ENCODE measurements around the gene KAT14.
"Not testable (repeated sequence)": the region's sequence is repeated elsewhere in the genome, so short reads cannot be mapped to it uniquely, and the experiment has no call there.

The KAT14 gene

GRCh38 chr20:18137412-18138265 lies at the start of gene KAT14, which contains the start of gene PET117:
Gene KAT14, plus strand, starts transcription at chr20:18137863. Its CDS starts 4,798 bp downstream, at chr20:18142661.
Gene PET117, plus strand, starts transcription at chr20:18137863. Its CDS starts 93 bp downstream, at chr20:18137956.
- Mint-ChIP-seq H3K27ac (peak within 1 kb of the TSS; percentile 85), H3K36me3 (ENCODE audit: low read depth) (peaks cover 7% of the 10 kb centered on the region), H3K27me3 (ENCODE audit: low read depth) (peaks cover 4% of the 10 kb centered on the region), H3K4me1 (ENCODE audit: low read depth) (peaks cover 19% of the 10 kb centered on the region), H3K4me3 (peak within 1 kb of the TSS; percentile 85), H3K9me3 (no peaks in the 10 kb centered on the region)

GRCh38 chr20:18088298-18088697 lies 49.4 kb upstream of the KAT14 start:
- H3K4me3 Mint-ChIP-seq; H3K9me3 Mint-ChIP-seq; H3K27ac Mint-ChIP-seq; H3K4me1 Mint-ChIP-seq (ENCODE audit: low read depth); H3K36me3 Mint-ChIP-seq (ENCODE audit: low read depth); H3K27me3 Mint-ChIP-seq (ENCODE audit: low read depth): not testable (repeated sequence)

GRCh38 chr20:18088841-18089240 lies 48.8 kb upstream of the KAT14 start:
- not testable (repeated sequence) for H3K36me3 Mint-ChIP-seq (ENCODE audit: low read depth); H3K4me3 Mint-ChIP-seq; H3K27ac Mint-ChIP-seq; H3K27me3 Mint-ChIP-seq (ENCODE audit: low read depth); H3K4me1 Mint-ChIP-seq (ENCODE audit: low read depth); H3K9me3 Mint-ChIP-seq

GRCh38 chr20:18090044-18090443 lies 47.6 kb upstream of the KAT14 start:
- H3K27me3 Mint-ChIP-seq (ENCODE audit: low read depth): no peaks in the 10 kb centered on the region
- no peaks in the 10 kb centered on the region for H3K36me3 Mint-ChIP-seq (ENCODE audit: low read depth)
- no peaks in the 10 kb centered on the region for H3K4me1 Mint-ChIP-seq (ENCODE audit: low read depth)
- H3K27ac Mint-ChIP-seq: no peak overlapping the region
- H3K4me3 Mint-ChIP-seq: no peak overlapping the region
- H3K9me3 Mint-ChIP-seq: no peaks in the 10 kb centered on the region

- no peaks in the 10 kb centered on the region for H3K27me3 Mint-ChIP-seq (ENCODE audit: low read depth)
- no peaks in the 10 kb centered on the region for H3K4me1 Mint-ChIP-seq (ENCODE audit: low read depth)
Measured at GRCh38 chr20:18090477-18090876, 47.2 kb upstream of the KAT14 start.

GRCh38 chr20:18091623-18092022 lies 46.0 kb upstream of the KAT14 start:
- Mint-ChIP-seq H3K4me3 (no peak overlapping the region), H3K9me3 (no peaks in the 10 kb centered on the region), H3K4me1 (ENCODE audit: low read depth) (no peaks in the 10 kb centered on the region), H3K27ac (no peak overlapping the region), H3K27me3 (ENCODE audit: low read depth) (no peaks in the 10 kb centered on the region), H3K36me3 (ENCODE audit: low read depth) (no peaks in the 10 kb centered on the region)

More at GRCh38 chr20:18090477-18090876, 47.2 kb upstream of the KAT14 start:
- H3K4me3 Mint-ChIP-seq: no peak overlapping the region
- H3K36me3 Mint-ChIP-seq (ENCODE audit: low read depth): no peaks in the 10 kb centered on the region
- H3K9me3 Mint-ChIP-seq: no peaks in the 10 kb centered on the region
- H3K27ac Mint-ChIP-seq: no peak overlapping the region

- H3K36me3 Mint-ChIP-seq (ENCODE audit: low read depth): no peaks in the 10 kb centered on the region
- H3K27me3 Mint-ChIP-seq (ENCODE audit: low read depth): no peaks in the 10 kb centered on the region
- H3K4me3 Mint-ChIP-seq: no peak overlapping the region
- H3K27ac Mint-ChIP-seq: no peak overlapping the region
- no peaks in the 10 kb centered on the region for H3K4me1 Mint-ChIP-seq (ENCODE audit: low read depth)
- no peaks in the 10 kb centered on the region for H3K9me3 Mint-ChIP-seq
Measured at GRCh38 chr20:18092890-18093289, 44.8 kb upstream of the KAT14 start.

- H3K4me3 Mint-ChIP-seq: no peak overlapping the region
- no peaks in the 10 kb centered on the region for H3K4me1 Mint-ChIP-seq (ENCODE audit: low read depth)
- no peaks in the 10 kb centered on the region for H3K36me3 Mint-ChIP-seq (ENCODE audit: low read depth)
- no peaks in the 10 kb centered on the region for H3K9me3 Mint-ChIP-seq
- H3K27me3 Mint-ChIP-seq (ENCODE audit: low read depth): no peaks in the 10 kb centered on the region
- no peak overlapping the region for H3K27ac Mint-ChIP-seq
Measured at GRCh38 chr20:18093388-18093787, 44.3 kb upstream of the KAT14 start.

GRCh38 chr20:18094191-18094590 lies 43.5 kb upstream of the KAT14 start:
- H3K4me3 Mint-ChIP-seq: no peak overlapping the region

GRCh38 chr20:18100569-18100968 lies 37.1 kb upstream of the KAT14 start:
- H3K27ac Mint-ChIP-seq; H3K36me3 Mint-ChIP-seq (ENCODE audit: low read depth); H3K9me3 Mint-ChIP-seq; H3K4me1 Mint-ChIP-seq (ENCODE audit: low read depth); H3K4me3 Mint-ChIP-seq: not testable (repeated sequence)
- peaks cover 10% of the 10 kb centered on the region for H3K27me3 Mint-ChIP-seq (ENCODE audit: low read depth)

More at GRCh38 chr20:18094191-18094590, 43.5 kb upstream of the KAT14 start:
- H3K27ac Mint-ChIP-seq: no peak overlapping the region
- H3K36me3 Mint-ChIP-seq (ENCODE audit: low read depth): no peaks in the 10 kb centered on the region
- H3K4me1 Mint-ChIP-seq (ENCODE audit: low read depth): no peaks in the 10 kb centered on the region
- H3K9me3 Mint-ChIP-seq: no peaks in the 10 kb centered on the region
- no peaks in the 10 kb centered on the region for H3K27me3 Mint-ChIP-seq (ENCODE audit: low read depth)

- H3K4me3 Mint-ChIP-seq: no peak overlapping the region
- H3K9me3 Mint-ChIP-seq: no peaks in the 10 kb centered on the region
- no peak overlapping the region for H3K27ac Mint-ChIP-seq
- peaks cover 10% of the 10 kb centered on the region for H3K27me3 Mint-ChIP-seq (ENCODE audit: low read depth)
- H3K4me1 Mint-ChIP-seq (ENCODE audit: low read depth): no peaks in the 10 kb centered on the region
- no peaks in the 10 kb centered on the region for H3K36me3 Mint-ChIP-seq (ENCODE audit: low read depth)
Measured at GRCh38 chr20:18101125-18101810, 36.4 kb upstream of the KAT14 start.

GRCh38 chr20:18103497-18103896 lies 34.2 kb upstream of the KAT14 start:
- no peaks in the 10 kb centered on the region for H3K9me3 Mint-ChIP-seq
- H3K27me3 Mint-ChIP-seq (ENCODE audit: low read depth): peaks cover 18% of the 10 kb centered on the region
- H3K27ac Mint-ChIP-seq: no peak overlapping the region
- no peaks in the 10 kb centered on the region for H3K36me3 Mint-ChIP-seq (ENCODE audit: low read depth)
- H3K4me1 Mint-ChIP-seq (ENCODE audit: low read depth): no peaks in the 10 kb centered on the region
- no peak overlapping the region for H3K4me3 Mint-ChIP-seq

- Mint-ChIP-seq H3K36me3 (ENCODE audit: low read depth) (no peaks in the 10 kb centered on the region), H3K27me3 (ENCODE audit: low read depth) (peaks cover 21% of the 10 kb centered on the region), H3K4me1 (ENCODE audit: low read depth) (no peaks in the 10 kb centered on the region), H3K9me3 (no peaks in the 10 kb centered on the region), H3K4me3 (no peak overlapping the region), H3K27ac (no peak overlapping the region)
Measured at GRCh38 chr20:18108326-18108725, 29.3 kb upstream of the KAT14 start.

- H3K4me3 Mint-ChIP-seq; H3K4me1 Mint-ChIP-seq (ENCODE audit: low read depth); H3K9me3 Mint-ChIP-seq; H3K36me3 Mint-ChIP-seq (ENCODE audit: low read depth): not testable (repeated sequence)
- Mint-ChIP-seq H3K27ac (peak overlapping the region; percentile 7), H3K27me3 (ENCODE audit: low read depth) (peaks cover 19% of the 10 kb centered on the region)
Measured at GRCh38 chr20:18128574-18128973, 9.1 kb upstream of the KAT14 start.

- H3K9me3 Mint-ChIP-seq: peaks cover 7% of the 10 kb centered on the region
Measured at GRCh38 chr20:18132663-18133062, 5.0 kb upstream of the KAT14 start.

More at GRCh38 chr20:18132663-18133062, 5.0 kb upstream of the KAT14 start:
- peaks cover 4% of the 10 kb centered on the region for H3K27me3 Mint-ChIP-seq (ENCODE audit: low read depth)
- H3K4me3 Mint-ChIP-seq: no peak overlapping the region
- peaks cover 11% of the 10 kb centered on the region for H3K4me1 Mint-ChIP-seq (ENCODE audit: low read depth)
- no peaks in the 10 kb centered on the region for H3K36me3 Mint-ChIP-seq (ENCODE audit: low read depth)
- H3K27ac Mint-ChIP-seq: no peak overlapping the region

Measured in T-helper 1 cell treated with Interleukin-12 subunit alpha and Interleukin-12 subunit beta and Interleukin-4 antibody, amounts not matched to agents 30 μg/mL and 1 μg/mL, for 36 hours (primary cell).